GM12864 (cell line): Measurements from ENCODE around the gene CA5A.

Source experiments
- DNase-seq: peaks from one replicate; pipeline ENCODE4 v3.0.0-alpha.2; 2011; ENCODE audit warnings: low read depth
- H3K4me3 ChIP-seq: 2 replicates; pipeline ENCODE4 v1.5.1; 2011; ENCODE audit warnings: mild to moderate bottlenecking, low read depth, low read length, control low read depth
- TF ChIP-seq, protein P1 (sequence below): IDR thresholded peaks from 2 replicates; pipeline ENCODE4 v1.5.1; 2011; ENCODE audit warnings: low read depth, mild to moderate bottlenecking, moderate library complexity, low read length, control low read depth, inconsistent platforms; ENCODE audit errors: missing control alignments

CA5A gene

DNA sequence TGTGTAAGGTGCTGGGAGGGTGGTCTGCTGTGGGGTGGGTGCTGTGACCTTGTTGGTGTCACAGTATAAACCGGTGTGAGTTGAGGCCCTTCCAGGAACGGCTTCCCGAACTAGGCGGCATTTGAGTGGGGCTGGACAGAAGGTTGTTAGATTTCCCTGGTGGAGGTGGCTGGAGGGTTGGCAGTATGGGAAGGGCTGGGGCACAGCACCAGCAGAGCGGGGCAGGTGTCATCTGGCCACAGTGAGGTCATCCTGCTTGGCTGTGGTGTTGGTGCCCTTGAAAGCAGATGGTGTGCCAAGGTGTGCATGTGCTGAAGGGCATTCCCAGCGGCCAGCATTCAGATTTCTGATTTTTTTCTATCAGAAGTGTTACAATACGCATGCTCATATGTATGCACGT, 43.0 kb upstream of the CA5A start:
- no peak overlapping the region for H3K4me3 ChIP-seq
- TF ChIP-seq, protein P1, sequence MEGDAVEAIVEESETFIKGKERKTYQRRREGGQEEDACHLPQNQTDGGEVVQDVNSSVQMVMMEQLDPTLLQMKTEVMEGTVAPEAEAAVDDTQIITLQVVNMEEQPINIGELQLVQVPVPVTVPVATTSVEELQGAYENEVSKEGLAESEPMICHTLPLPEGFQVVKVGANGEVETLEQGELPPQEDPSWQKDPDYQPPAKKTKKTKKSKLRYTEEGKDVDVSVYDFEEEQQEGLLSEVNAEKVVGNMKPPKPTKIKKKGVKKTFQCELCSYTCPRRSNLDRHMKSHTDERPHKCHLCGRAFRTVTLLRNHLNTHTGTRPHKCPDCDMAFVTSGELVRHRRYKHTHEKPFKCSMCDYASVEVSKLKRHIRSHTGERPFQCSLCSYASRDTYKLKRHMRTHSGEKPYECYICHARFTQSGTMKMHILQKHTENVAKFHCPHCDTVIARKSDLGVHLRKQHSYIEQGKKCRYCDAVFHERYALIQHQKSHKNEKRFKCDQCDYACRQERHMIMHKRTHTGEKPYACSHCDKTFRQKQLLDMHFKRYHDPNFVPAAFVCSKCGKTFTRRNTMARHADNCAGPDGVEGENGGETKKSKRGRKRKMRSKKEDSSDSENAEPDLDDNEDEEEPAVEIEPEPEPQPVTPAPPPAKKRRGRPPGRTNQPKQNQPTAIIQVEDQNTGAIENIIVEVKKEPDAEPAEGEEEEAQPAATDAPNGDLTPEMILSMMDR: no peak
- DNase-seq: no peak

DNA sequence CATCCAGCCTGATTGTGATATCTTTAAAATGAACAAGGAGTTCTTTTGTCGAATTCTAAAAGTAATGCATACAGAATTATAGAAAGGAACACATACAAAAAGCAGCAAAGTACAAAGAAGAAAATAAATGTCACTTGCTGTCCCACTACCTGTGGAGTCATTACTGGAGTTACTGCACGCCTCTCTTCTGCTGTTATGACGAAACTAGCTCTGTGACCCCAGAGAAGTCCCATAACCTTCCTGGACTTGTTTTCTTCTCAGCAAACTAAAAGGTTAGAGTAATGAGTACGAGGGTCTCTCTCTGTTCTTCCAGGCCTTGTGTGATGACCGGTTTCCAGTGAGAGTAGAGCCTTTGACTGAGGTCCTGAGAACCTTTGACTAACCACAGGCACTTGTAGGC, 41.8 kb upstream of the CA5A start:
- H3K4me3 ChIP-seq: no peak overlapping the region
- TF ChIP-seq, protein P1: no peak
- no peak for DNase-seq

DNA sequence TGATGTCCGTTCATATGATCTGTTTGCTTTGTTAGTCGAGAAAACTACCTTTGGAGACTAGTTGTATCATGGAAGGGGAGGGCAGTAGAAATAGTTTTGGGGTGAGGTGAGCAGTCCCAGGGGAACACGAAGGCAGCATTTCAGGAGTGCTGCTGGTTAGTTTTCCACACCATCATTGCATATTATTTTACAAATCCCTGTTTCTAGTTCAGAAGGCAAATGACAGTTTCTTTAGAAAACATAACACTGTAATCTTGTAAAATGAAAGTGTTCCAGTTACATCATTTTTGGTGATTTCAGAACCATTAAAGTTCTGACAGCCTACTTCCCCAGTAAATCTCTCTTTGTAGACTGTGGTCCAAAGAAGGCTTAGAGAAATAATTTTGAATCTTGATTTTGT, 40.3 kb upstream of the CA5A start:
- H3K4me3 ChIP-seq: no peak overlapping the region
- DNase-seq: no peak

DNA sequence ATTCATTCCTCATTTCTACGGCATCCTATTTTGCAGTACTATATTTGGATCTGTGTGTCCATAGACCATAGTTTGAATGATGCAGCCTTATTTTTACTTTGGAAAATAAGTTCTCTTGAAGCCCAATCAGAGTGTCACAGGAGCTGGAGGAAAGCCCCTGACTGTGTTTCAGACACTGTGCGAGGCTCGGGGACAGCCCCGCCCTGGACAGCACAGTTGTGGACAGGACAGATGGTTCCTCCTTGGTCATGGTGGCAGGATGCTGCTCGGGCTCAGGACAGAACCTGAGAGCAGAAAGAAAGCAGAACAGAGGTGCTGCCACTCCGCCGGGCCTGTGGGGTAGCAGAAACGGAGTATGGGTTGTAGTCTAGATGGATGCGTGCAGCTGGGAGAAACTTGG, 37.8 kb upstream of the CA5A start:
- DNase-seq: no peak
- TF ChIP-seq, protein P1: no peak
- H3K4me3 ChIP-seq: no peak overlapping the region

More for the DNA sequence above, 40.3 kb upstream of the CA5A start:
- TF ChIP-seq, protein P1: no peak

DNA sequence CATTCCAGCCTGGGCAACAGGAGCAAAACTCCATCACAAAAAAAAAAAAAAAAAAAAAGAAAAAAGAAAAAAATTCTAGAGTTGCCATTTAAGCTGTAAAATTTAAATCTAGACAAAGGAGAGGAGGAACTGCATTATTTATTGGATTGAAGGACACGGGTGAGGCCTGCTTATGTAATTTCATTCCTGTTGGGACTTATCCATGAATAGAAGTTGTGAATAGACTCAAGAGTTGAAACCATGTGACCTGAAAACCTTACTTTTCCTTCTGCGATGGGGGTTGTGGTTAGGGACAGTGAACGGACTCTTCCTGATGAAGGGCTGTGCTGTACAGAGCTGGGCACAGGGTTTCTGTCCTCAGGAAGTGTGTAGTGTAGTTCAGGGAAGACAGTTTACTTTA, 37.4 kb upstream of the CA5A start:
- no peak for DNase-seq
- TF ChIP-seq, protein P1: no peak
- H3K4me3 ChIP-seq: no peak overlapping the region

DNA sequence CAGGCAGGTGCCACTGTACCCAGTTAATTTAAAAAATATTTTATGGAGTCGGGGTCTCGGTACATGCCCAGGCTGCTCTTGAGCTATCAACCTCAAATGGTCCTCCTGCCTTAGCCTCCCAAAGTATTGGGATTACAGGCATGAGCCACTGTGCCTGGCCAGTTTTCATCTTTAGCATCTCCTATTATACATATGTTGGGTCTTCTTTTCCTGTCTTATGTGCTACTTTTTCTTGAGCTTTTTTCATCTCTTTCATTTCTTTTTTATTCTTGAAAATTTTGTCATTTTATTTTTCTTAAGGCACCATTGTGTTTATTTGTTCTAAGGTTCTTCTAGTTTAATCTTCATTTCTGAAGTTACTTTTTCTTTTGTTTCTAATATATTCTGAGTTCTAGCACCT, 35.6 kb upstream of the CA5A start:
- DNase-seq: no peak
- H3K4me3 ChIP-seq: no peak overlapping the region
- TF ChIP-seq, protein P1: no peak

DNA sequence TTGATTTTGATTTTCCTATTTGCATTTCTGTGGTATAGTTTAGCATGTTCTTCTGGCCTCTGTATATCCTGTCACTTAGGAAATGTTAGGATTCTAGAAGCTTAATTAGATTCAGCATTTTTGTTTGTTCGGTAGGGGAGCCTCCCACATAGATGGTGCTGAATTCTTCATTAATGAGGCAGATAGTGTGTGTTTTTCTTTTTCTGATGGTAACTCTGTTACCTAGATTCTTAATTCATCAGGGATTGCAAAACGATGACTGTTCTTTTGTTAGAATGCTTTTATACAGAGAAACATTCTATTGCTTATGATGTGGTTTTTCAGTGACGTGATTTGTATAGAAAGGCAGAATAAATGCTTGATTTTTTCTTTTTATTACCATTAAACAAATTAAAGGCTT, 33.9 kb upstream of the CA5A start:
- DNase-seq: no peak
- no peak overlapping the region for H3K4me3 ChIP-seq
- TF ChIP-seq, protein P1: no peak
